HG03159 (cell line): Measurements from ENCODE around the gene LHX3.

Source experiments
- ATAC-seq: cut with Tn5 transposase; IDR thresholded peaks from one replicate; pipeline ENCODE4 v1.9.1; 2021; ENCODE audit warnings: mild to moderate bottlenecking, moderate library complexity; ENCODE audit not compliant: unreplicated experiment

Gene LHX3

GRCh38 chr9:136204838-136205706, at the start of gene LHX3:
Gene LHX3 (minus strand): TSS chr9:136205128. CDS start chr9:136205012, 116 bp downstream.
- no peak for ATAC-seq

DNA sequence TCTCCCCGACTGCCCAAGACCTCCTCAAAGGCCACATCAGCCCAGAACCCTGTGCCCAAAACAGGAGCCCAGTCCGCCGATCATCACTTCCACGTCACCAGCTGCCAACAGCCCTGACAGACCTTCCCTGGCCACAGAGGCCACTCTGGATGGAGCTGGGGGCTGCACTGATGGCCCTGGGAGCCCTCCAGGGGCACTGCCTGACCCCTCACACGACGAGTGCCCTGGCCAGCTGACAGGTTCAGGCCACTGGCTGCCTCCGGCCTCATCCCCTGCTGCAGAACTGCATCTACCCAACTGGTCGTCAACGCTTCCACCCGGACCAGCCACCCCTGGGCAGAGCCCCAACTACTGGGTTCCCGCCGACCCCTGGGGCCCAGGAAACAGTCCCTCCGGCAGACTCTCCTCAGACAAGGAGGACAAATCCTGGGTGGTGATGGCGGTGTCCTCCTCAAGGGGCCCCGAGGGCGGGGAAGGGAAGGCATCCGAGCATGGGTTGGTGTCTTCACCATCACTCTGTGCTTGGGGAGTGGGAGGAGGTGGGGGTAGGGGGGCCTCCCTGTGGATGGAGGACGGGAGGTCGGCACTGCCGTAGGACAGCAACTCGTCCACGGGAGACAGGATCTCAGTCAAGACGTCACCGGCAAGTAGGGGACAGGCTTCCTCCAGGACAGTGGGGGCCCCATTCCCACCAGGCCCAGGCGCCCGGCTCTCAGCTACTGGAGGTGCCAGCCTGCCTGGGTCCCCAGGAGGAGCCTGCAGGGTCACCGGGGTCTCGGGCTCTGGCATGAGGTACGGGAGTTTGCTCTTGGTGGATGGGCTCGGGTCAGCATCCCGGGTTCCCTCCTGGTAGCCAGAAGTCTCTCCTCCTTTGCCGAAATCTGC, 48.6 kb upstream of the LHX3 start:
- ATAC-seq: no peak

GRCh38 chr9:136252846-136253245, 47.9 kb upstream of the LHX3 start:
- no peak for ATAC-seq

- ATAC-seq: no peak
These were observed 47.4 kb upstream of the LHX3 start for GRCh38 chr9:136252281-136252680.

DNA sequence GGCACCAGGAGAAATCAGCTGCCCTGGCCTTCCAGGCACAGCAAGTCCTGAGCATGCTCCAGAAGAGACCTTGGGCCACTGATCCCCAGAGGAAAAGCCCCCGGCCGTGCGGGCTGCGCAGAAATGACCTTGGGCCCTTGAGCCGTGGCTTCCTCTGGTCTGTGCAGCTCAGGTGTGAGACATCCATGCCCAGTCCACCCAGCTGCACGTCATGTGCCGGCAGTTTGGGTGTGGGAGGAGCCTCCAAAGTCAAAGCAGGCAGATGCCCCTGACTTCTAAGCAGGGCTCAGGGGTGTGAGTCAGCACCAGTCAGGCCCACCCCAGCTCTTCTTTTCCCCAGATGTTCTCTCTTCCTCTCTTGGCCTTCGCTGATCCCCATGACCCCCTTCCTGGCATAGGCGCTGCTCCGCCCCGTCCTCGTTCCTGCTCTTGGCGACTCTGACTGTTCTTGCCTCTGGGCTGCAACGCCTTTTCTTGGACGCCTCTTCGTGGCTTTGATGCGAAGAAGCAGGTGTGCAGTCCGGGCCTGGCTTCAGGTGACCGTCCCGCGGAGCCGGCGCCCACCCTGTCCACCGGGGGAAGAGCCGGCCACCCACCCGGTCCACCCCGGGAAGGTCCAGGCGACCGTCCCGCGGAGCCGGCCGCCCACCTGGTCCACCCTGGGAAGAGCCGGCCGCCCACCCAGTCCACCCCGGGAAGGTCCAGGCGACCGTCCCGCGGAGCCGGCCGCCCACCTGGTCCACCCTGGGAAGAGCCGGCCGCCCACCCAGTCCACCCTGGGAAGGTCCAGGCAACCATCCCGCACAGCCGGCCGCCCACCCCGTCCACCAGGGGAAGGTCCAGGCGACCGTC, 46.6 kb upstream of the LHX3 start:
- no peak for ATAC-seq

GRCh38 chr9:136250676-136251075, 45.7 kb upstream of the LHX3 start:
- ATAC-seq: no peak

DNA sequence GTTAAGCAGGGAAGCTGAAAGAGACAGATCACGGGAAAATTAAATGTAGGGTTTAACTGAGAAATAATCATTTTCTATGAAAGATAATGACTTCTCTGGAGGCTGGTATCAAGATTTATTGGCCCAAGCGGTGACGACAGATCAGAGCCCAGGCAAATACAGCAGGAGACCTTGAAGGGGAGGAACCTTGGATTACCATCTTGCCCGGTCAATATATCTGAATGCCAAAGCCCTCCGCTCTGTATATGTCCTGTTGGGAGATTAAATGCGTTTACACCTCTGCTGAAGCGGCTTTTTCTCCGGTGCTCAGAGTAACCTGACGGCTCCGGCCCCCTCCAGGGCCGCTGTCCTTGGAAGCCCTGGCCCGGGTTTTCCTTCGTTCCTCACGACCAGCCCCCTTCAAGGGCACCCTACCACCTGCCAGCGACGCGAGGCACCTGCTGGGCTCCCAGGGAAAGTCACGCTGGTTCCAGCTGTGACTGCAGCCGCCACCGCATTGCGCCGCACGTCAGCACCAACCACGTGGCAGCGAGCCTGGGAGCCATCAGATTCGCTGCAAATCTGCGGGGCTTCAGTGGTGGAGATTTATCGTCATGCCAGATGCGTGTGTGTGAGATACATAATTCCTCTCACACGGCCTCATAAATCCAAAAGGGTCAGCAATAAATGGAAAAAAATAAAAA, 45.1 kb upstream of the LHX3 start:
- ATAC-seq: no peak

- ATAC-seq: no peak
These were observed 44.3 kb upstream of the LHX3 start for GRCh38 chr9:136248951-136249876.

- no peak for ATAC-seq
These were observed 43.2 kb upstream of the LHX3 start for GRCh38 chr9:136247947-136248637.

GRCh38 chr9:136247551-136247916, 42.6 kb upstream of the LHX3 start:
- ATAC-seq: no peak

DNA sequence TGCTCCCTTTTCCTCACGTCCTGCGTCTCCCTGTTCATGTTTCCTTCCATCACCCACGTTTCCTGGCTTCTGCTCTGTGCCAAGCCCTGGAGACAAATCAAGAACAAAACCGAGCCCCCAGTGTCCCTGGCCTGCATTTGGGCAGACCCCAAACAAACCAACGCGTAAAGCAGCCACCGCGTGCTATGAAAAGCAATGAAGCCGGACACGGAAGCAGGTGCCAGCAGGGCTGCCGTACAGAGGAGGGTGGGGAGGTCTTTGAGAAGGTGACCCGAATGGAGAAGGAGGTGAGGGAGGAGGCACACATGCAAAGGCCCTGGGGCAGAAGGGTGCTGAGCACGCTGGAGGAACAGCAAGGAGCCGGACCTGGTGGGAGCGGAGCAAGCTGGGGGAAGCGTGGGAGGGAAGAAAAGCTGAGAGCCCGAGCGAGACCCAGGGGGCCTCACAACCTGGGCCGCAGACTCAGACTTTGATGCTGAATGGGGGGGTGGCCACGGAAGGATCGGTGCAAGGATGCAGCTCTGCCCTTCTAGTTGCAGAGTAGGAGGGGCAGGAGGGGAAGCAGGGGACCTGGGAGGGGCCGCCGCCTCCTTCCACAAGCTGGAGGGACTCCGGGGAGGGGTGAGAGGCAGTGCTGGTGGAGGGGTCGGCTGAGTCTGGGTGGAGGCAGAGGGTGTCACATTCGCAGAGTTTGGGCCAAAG, 42.1 kb upstream of the LHX3 start:
- ATAC-seq: no peak

- ATAC-seq: peak; percentile 55
These were observed 40.6 kb upstream of the LHX3 start, which contains the start of gene QSOX2 for GRCh38 chr9:136245219-136246150. Gene QSOX2 (minus strand): TSS chr9:136245812. CDS start chr9:136245803, 9 bp downstream.

- ATAC-seq: no peak
These were observed 40.0 kb upstream of the LHX3 start for GRCh38 chr9:136244969-136245218.

- no peak for ATAC-seq
These were observed 39.4 kb upstream of the LHX3 start for GRCh38 chr9:136244122-136244968.

DNA sequence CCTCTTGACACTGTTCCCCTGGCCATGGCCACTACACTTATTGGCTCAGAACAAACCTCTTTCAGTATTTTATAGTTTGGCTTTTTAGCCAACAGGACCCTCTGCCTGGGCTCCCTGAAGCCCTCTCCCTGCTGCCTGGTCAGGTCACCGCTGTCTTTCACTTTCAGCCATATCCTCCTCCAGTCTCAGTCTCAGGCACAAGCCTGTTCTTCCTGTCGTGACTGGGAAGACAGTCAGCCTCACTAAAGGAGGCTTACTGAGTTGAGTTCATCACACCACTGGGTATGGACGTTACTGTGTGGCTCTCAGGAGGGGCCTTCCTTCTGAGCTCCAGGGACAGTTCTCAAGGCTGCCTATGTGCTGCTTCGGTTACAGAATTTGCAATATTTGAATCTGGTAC, 38.7 kb upstream of the LHX3 start:
- no peak for ATAC-seq

- ATAC-seq: no peak
These were observed 38.1 kb upstream of the LHX3 start for GRCh38 chr9:136242918-136243525.
